Stimulated activated CD4-positive, alpha-beta T cell treated with anti-CD3 and anti-CD28 coated beads, Interleukin-2, amount 100 ng/mL, for 24 hours (primary cell): ENCODE measurements around the gene ZNF804A.

Experiments
- DNase-seq, 2 donors: peaks; one replicate each; pipeline ENCODE4 v3.0.0-alpha.2; 2020

ZNF804A gene

GRCh38 chr2:184611361-184612085, 13.2 kb downstream of the ZNF804A start:
- DNase-seq: no peak

GRCh38 chr2:184620367-184620766, 22.0 kb downstream of the ZNF804A start:
- DNase-seq: no peak

GRCh38 chr2:184624311-184624710, 26.0 kb downstream of the ZNF804A start:
- DNase-seq: no peak

- DNase-seq: no peak
These were observed 29.7 kb downstream of the ZNF804A start for GRCh38 chr2:184628051-184628450.

GRCh38 chr2:184633726-184634125, 35.4 kb downstream of the ZNF804A start:
- no peak for DNase-seq

- DNase-seq: no peak
These were observed 39.5 kb downstream of the ZNF804A start for GRCh38 chr2:184637781-184638180.

GRCh38 chr2:184644685-184645084, 46.4 kb downstream of the ZNF804A start:
- DNase-seq: no peak

GRCh38 chr2:184646177-184646576, 47.8 kb downstream of the ZNF804A start:
- no peak for DNase-seq

GRCh38 chr2:184646593-184646992, 48.3 kb downstream of the ZNF804A start:
- no peak for DNase-seq

GRCh38 chr2:184654945-184655344, 56.6 kb downstream of the ZNF804A start:
- no peak for DNase-seq

- no peak for DNase-seq
These were observed 78.8 kb downstream of the ZNF804A start for GRCh38 chr2:184677171-184677570.

GRCh38 chr2:184679219-184680018, 81.1 kb downstream of the ZNF804A start:
- no peak for DNase-seq

- DNase-seq: no peak
These were observed 82.5 kb downstream of the ZNF804A start for GRCh38 chr2:184680825-184681224.

GRCh38 chr2:184681642-184682321, 83.5 kb downstream of the ZNF804A start:
- DNase-seq: no peak

- no peak for DNase-seq
These were observed 85.6 kb downstream of the ZNF804A start for GRCh38 chr2:184683911-184684310.

GRCh38 chr2:184685999-184686841, 87.9 kb downstream of the ZNF804A start:
- DNase-seq: no peak

GRCh38 chr2:184689638-184690037, 91.3 kb downstream of the ZNF804A start:
- no peak for DNase-seq

GRCh38 chr2:184692141-184692734, 93.9 kb downstream of the ZNF804A start:
- DNase-seq: no peak

- no peak for DNase-seq
These were observed 98.3 kb downstream of the ZNF804A start for GRCh38 chr2:184696644-184697043.

- no peak for DNase-seq
These were observed 100.1 kb downstream of the ZNF804A start for GRCh38 chr2:184698476-184698875.

- DNase-seq: no peak
These were observed 123.6 kb downstream of the ZNF804A start for GRCh38 chr2:184721881-184722280.

GRCh38 chr2:184727813-184728212, 129.5 kb downstream of the ZNF804A start:
- DNase-seq: no peak
